HG02981 (cell line): ENCODE data around the gene COX4I2.
"Not testable (repeated sequence)": the region's sequence is repeated elsewhere in the genome, so short reads cannot be mapped to it uniquely, and the experiment has no call there.

Experiments
- ATAC-seq: cut with Tn5 transposase; IDR thresholded peaks from one replicate; pipeline ENCODE4 v1.9.1; 2021; ENCODE audit warnings: mild to moderate bottlenecking, moderate library complexity; ENCODE audit not compliant: unreplicated experiment

COX4I2 gene

DNA sequence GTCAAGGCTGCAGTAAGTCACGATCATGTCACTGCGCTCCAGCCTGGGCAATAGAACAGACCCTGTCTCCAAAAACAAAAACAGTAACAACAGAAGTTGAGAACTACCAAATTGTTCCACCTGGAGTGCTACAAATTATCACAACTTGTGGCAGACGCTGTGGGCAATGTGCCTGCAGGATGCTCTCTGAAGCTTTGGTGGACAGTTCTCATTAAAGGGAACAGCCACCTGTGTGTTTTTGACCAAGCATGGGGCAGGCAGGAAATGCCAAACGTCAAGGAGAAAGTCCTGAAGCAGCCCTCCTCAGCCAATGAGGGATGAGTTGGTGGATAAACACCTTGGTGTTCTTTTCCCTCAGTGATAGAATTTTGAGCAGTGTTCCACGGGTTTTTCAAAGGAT, 15.8 kb downstream of the COX4I2 start:
- ATAC-seq, result no peak

DNA sequence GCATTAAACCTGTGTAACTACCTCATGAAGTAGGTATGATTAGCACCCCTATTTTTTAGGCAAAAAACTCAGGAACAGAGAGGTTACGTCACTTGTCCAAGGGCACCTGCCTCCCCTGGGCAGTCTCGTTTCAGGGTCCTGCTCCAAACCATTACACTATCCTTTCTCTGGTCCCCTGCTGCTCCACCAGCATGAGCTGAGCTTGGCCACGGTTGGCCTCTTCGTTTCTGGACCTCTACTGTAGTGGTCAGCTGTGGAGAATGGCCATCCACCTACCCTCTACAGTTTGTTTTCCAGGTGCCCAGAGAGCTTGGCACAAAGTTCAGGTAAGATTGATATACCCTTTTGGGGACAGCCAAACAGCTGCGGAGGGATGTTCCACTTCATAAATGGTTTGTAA, 16.8 kb downstream of the COX4I2 start:
- no peak for ATAC-seq

DNA sequence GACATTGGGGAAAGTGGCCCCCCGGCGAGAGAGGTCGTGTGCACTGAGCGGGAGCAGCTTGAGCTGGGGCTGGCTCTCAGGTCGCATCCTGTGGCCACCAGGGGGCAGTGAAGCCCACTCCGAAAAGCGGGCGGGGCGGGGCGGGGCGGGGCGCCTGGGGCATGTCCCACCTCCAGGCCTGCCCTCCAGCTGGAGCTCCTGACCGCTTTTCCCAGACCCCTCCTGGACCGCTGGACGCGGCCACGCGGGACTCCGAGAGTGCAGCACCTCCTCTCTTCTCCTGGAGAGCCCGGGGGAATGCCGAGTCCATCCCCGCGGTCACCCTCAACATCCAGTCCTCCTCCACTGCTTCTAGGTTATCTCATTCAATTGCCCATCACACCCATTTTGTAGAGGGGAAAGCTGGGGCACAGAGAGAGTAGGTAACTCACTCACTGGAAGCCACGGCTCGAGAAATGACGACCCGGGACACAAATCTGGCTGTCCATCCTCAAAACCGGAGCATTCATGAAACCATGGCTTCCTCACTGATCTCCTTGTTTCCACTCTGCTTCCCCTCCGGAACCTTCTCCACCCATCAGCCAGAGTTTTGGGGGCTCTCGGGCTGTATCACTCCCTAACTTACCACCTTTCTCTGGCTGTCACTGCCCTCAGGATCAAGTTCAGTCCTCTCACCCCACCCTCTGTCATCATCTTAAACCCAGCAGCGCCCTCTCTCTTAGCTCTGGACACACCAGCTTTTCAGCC, 24.1 kb downstream of the COX4I2 start:
- peak; percentile 68 for ATAC-seq

- ATAC-seq, result no peak
These were observed 24.7 kb downstream of the COX4I2 start for GRCh38 chr20:31662372-31662854.

DNA sequence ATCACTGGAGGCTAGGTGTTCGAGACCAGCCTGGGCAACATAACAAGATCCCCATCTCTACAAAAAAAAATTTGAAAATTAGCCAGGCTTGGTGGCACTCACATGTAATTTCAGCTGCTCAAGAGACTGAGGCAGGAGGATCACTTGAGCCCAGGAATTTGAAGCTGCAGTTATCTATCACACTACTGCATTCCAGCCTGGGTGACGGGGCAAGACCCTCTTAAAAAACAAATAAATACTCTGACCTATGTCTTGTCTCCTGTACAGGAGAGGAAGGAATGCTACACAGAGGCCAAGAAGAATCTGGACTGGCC, 25.8 kb downstream of the COX4I2 start:
- no peak for ATAC-seq

DNA sequence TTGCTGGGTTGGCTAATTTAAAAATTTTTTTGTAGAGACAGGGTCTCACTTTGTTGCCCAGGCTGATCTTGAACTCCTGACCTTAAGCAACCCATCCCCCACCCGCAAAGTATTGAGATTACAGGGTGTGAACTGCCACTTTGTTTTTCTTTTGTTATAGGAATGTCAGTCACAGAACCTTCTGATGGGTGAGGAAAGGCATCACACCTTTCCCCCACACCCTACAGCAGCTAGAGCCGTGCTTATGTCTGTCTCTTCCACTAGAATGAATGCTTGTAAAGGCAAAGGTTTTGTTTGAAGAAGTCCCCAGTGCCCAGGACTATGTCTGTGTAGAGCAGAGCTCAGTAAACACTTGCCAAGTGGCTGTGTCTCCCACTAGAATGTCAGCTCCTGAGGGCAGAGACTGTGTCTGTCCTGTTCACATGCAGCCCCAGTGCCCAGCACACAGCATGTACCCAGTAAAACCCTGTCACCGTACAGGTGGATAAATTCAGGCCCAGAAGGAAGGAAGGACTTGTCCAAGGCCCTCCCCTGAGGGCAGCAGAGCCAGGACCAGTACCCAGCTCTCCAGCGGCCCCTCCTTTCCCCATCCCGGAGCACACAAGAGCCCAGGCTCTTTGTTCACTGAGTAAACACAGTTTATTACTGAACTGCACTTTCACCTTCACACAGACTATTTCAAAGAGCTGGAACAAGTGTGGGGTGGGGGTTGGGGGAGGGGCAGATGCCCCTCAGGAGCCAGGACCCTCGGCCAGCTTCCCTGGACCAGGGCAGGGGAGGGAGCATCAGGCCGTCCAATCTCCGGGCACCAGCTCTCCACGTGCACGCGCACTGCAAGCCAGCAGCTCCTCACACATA, 26.4 kb downstream of the COX4I2 start:
- no peak for ATAC-seq

DNA sequence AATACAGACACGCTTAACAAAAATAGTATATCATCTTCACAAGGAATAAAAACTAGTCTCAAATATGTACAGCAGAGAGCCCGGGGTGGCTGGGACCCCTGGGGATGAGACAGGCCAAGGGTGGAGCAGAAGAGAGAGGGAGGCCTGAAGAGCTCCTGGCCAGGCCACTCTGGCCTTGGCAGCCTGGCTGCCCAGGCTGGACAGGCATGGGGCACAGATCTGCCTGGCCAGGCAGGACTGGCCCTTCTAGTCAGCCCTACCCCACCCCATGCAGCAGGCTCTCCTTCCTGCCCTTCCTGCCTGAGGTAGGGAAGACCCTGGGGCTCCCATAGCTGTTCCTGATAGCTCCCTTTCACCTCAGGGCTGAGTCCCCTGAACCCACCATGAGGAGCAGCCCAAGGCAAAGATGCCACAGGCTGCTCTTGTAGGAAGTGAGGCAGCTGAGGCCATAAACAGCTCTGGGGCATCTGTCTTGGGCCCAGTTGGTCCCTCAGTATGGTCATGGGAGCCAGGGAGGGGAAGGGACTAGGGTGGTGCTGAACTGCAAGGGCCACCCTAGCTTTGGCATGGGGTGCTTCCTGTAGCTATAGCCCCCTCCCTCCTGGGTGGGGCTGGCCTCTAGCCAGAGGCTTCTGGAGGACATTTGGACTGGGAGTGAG, 27.1 kb downstream of the COX4I2 start:
- no peak for ATAC-seq

GRCh38 chr20:31665753-31666152, 28.0 kb downstream of the COX4I2 start:
- ATAC-seq, result no peak

- ATAC-seq, result no peak
These were observed 28.7 kb downstream of the COX4I2 start for GRCh38 chr20:31666258-31667042.

- no peak for ATAC-seq
These were observed 29.9 kb downstream of the COX4I2 start for GRCh38 chr20:31667315-31668285.

GRCh38 chr20:31668944-31669343, 31.2 kb downstream of the COX4I2 start:
- ATAC-seq, result not testable (repeated sequence)

GRCh38 chr20:31669876-31670275, 32.2 kb downstream of the COX4I2 start:
- no peak for ATAC-seq

- no peak for ATAC-seq
These were observed 32.9 kb downstream of the COX4I2 start for GRCh38 chr20:31670371-31671228.

GRCh38 chr20:31671324-31671723, 33.6 kb downstream of the COX4I2 start:
- ATAC-seq, result no peak

GRCh38 chr20:31673435-31673834, 35.7 kb downstream of the COX4I2 start:
- ATAC-seq, result no peak

DNA sequence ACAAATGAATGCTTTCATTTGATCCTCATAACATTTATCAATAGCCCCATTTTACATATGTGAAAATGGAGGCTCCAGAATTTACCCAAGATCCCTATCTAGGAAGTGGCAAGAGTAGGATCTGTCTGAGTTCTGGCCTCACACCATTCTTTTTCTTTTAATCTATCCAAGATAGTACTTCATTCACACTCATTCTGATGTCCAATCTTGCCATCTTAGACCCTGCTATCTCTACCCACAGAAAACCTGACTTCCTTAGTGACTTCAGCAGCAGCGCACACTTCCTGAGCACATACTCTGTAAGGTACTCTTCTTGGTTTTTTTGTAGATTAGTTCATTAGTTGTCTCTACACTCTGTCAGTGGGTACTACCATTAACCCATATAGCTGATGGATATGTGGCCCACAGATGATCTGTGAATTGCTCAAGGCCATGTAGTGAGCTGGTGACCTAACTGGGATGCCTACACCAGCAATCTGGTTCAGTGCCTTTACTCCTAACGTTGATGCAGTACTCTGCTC, 36.3 kb downstream of the COX4I2 start:
- no peak for ATAC-seq

GRCh38 chr20:31674895-31675827, 37.4 kb downstream of the COX4I2 start:
- ATAC-seq, result peak; percentile 52
